ENCODE measurements around the gene SH3GL2. TPM values are rescaled to one million over a fixed set of nuclear protein-coding genes. Genes with fewer than 3 reads are reported as not detected.

Gene SH3GL2
- total RNA-seq, 1 donor = 0.43 TPM

DNA sequence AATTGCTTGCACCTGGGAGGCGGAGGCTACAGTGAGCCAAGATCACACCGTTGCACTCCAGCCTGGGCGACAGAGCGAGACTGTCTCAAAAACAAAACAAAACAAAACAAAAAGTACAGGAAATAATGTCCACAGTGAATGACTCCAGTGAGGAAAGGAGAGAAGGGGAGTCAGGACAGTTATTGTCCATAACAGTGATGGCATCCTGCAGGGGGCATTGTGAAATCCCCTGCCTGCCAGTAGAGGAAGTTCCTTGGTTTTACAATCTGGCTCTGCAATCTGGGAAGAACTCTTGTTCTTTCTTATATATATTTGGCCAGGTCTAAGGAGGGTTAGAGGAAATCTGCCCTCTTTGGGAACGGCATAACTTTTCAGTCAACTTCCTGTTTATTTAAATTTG, 8.2 kb downstream of the SH3GL2 start:
- TF ChIP-seq CTCF (IDR thresholded peaks at IDR 0.05; ENCODE audit: insufficient read depth, low read depth, low read length) = no peak
- H3K4me3 ChIP-seq (ENCODE audit: low read depth, low read length) = no peak overlapping the region
- DNase-seq (ENCODE audit: low read depth) = no peak

GRCh38 chr9:17588395-17588794, 9.5 kb downstream of the SH3GL2 start:
- TF ChIP-seq CTCF (IDR thresholded peaks at IDR 0.05; ENCODE audit: insufficient read depth, low read depth, low read length) = no peak
- no peak for DNase-seq (ENCODE audit: low read depth)

DNA sequence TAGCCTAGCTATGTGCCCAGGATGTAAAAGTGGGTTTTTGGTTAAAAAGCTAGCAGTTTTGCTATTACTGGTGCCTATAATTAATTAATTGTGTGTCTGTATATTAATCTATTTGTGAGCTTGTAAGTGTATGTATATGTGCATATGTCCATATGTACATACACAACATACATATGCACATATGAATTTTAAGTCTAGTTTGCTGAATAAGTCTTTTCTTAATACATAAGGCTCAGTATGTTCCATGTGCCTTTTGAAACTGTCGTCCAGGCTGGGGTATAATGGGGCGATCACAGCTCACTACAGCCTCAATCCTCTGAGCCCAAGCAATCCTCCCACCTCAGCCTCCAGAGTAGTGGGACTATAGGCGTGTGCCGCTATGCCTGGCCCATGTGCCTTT, 10.1 kb downstream of the SH3GL2 start:
- TF ChIP-seq CTCF (IDR thresholded peaks at IDR 0.05; ENCODE audit: insufficient read depth, low read depth, low read length) = no peak
- no peak overlapping the region for H3K4me3 ChIP-seq (ENCODE audit: low read depth, low read length)
- DNase-seq (ENCODE audit: low read depth) = no peak

More at GRCh38 chr9:17588395-17588794, 9.5 kb downstream of the SH3GL2 start:
- no peak overlapping the region for H3K4me3 ChIP-seq (ENCODE audit: low read depth, low read length)

- no peak overlapping the region for H3K4me3 ChIP-seq (ENCODE audit: low read depth, low read length)
- DNase-seq (ENCODE audit: low read depth) = no peak
- no peak for TF ChIP-seq CTCF (IDR thresholded peaks at IDR 0.05; ENCODE audit: insufficient read depth, low read depth, low read length)
Measured at GRCh38 chr9:17589771-17590170, 10.9 kb downstream of the SH3GL2 start.

DNA sequence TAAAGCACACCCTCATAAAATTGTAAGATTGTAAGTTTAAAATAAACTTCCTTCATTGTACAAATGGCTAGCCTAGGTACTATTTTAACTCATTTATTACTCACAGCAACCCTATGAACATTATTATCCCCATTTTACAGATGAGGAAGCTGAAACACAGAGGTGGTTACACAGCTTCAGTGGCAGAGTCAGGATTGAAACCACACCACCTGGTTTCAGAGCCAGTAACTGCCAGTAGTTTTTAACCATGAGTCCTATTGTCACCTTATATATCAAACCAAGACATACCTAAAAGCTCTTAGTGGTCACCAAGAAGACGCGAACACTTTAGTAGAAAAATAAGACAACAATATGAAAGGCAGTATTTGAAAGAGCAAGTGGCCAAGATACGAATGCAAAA, 16.1 kb downstream of the SH3GL2 start:
- H3K4me3 ChIP-seq (ENCODE audit: low read depth, low read length) = no peak overlapping the region
- DNase-seq (ENCODE audit: low read depth) = no peak
- no peak for TF ChIP-seq CTCF (IDR thresholded peaks at IDR 0.05; ENCODE audit: insufficient read depth, low read depth, low read length)

GRCh38 chr9:17597977-17598376, 19.1 kb downstream of the SH3GL2 start:
- H3K4me3 ChIP-seq (ENCODE audit: low read depth, low read length) = no peak overlapping the region
- DNase-seq (ENCODE audit: low read depth) = no peak
- no peak for TF ChIP-seq CTCF (IDR thresholded peaks at IDR 0.05; ENCODE audit: insufficient read depth, low read depth, low read length)

DNA sequence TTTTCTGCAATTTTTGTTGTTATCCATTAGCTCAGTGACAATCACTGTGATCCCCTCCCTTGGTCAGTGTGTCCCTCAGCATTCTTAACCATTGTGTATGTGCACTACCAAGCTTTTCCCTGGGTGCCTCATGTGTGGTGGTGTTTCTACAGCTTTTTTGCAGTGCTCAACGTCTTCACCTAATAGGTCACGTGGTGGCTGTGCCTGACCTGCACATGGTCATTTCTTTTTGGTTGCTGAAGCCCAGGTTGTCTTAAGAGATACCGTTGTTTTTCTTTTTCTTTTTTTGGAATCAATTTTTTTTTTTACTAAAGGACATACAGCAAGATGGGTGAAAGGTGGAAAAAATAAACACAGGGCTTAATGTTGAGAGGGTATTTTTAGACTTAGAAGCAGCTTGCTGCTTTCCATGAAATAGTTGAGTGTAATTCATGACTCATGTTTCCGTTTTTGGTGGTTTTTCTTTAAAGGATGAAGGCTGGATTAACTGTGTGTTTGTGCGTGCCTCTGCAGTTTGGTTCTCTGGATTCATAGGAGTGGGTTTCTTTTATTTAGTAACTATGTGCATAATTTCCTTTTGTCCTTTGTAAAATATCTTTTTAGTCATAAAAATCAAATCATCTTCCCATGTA, 22.2 kb downstream of the SH3GL2 start:
- H3K4me3 ChIP-seq (ENCODE audit: low read depth, low read length) = no peak overlapping the region
- peak; percentile 34 for DNase-seq (ENCODE audit: low read depth)
- no peak for TF ChIP-seq CTCF (IDR thresholded peaks at IDR 0.05; ENCODE audit: insufficient read depth, low read depth, low read length)

Data from fibroblast of villous mesenchyme (primary cell).